Measurements from ENCODE around the gene SLC22A12.

SLC22A12 gene

DNA sequence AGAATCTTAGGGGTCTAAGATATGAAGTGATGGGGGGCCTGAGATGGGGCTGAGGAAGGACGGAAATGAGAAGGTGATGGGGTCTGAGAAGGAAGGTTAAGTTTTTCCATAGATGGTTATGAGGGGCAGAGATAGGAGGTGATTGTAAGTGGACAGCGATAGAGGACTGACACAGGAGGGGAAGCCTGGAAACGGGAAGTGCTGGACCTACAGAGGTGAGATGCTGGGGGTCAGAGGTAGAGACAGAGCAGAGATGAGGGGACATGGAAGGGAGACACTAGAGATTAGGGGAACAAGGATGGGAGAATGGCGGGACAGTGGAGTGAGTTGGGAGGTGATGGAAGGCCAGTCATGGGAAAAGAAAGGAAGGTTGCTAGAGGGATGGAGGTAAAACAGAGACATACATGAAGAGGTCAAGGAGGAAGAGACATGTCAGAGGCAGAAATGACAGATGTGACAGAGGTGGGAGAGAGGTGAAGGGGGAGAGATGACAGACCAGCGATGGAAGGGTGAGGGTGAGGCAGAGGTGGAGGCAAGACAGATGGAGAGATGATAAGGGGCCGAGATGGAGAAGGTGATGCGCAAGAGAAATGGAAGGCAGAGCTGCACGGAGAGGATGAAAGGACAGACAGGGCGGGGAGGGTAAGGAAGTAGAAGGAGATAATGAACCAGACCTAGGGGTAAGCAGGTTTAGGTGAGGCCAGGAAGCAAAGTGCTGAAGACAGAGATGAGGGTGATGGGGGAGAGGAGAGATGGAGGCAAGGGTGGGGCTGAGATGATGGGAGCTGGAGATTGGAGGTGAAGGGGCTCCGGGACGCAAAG lies 50.8 kb downstream of the SLC22A12 start:
- Histone ChIP-seq H3K27ac (ENCODE audit: poor library complexity, severe bottlenecking) (no peak overlapping the region), H3K27me3 (ENCODE audit: insufficient read depth, poor library complexity, severe bottlenecking) (peaks cover 72% of the 10 kb centered on the region), H3K4me1 (ENCODE audit: insufficient read depth, poor library complexity, severe bottlenecking) (no peaks in the 10 kb centered on the region), H3K36me3 (ENCODE audit: low read depth) (no peaks in the 10 kb centered on the region), H3K9me3 (ENCODE audit: severe bottlenecking) (no peaks in the 10 kb centered on the region), H3K4me3 (ENCODE audit: severe bottlenecking) (no peak overlapping the region)
- TF ChIP-seq, protein P1, sequence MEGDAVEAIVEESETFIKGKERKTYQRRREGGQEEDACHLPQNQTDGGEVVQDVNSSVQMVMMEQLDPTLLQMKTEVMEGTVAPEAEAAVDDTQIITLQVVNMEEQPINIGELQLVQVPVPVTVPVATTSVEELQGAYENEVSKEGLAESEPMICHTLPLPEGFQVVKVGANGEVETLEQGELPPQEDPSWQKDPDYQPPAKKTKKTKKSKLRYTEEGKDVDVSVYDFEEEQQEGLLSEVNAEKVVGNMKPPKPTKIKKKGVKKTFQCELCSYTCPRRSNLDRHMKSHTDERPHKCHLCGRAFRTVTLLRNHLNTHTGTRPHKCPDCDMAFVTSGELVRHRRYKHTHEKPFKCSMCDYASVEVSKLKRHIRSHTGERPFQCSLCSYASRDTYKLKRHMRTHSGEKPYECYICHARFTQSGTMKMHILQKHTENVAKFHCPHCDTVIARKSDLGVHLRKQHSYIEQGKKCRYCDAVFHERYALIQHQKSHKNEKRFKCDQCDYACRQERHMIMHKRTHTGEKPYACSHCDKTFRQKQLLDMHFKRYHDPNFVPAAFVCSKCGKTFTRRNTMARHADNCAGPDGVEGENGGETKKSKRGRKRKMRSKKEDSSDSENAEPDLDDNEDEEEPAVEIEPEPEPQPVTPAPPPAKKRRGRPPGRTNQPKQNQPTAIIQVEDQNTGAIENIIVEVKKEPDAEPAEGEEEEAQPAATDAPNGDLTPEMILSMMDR (IDR thresholded peaks at IDR 0.05; ENCODE audit: poor library complexity, severe bottlenecking), result no peak
- ATAC-seq (ENCODE audit: low read depth), result no peak
- no peak for DNase-seq (ENCODE audit: low spot score)

DNA sequence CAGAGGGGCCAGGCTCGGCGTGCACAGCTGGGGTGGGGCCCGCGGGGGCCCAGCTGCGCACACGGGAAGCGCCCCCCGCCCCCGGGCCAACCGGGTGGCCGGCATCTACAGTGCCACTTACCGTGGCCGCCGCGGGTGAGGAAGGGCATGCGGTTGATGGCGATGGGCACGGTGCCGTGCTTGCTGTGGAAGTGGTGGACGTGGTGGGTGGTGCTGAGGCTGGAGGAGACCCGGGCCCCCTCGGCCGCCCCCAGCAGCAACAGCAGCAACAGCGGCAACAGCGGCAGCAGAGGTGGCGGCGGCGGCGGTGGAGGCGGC lies 51.4 kb downstream of the SLC22A12 start:
- H3K27ac ChIP-seq (ENCODE audit: poor library complexity, severe bottlenecking), result no peak overlapping the region
- no peak for DNase-seq (ENCODE audit: low spot score)
- no peaks in the 10 kb centered on the region for H3K36me3 ChIP-seq (ENCODE audit: low read depth)
- no peak overlapping the region for H3K4me3 ChIP-seq (ENCODE audit: severe bottlenecking)
- H3K4me1 ChIP-seq (ENCODE audit: insufficient read depth, poor library complexity, severe bottlenecking), result no peaks in the 10 kb centered on the region
- peaks cover 72% of the 10 kb centered on the region for H3K27me3 ChIP-seq (ENCODE audit: insufficient read depth, poor library complexity, severe bottlenecking)
- no peaks in the 10 kb centered on the region for H3K9me3 ChIP-seq (ENCODE audit: severe bottlenecking)
- ATAC-seq (ENCODE audit: low read depth), result no peak
- TF ChIP-seq, protein P1 (IDR thresholded peaks at IDR 0.05; ENCODE audit: poor library complexity, severe bottlenecking), result no peak

DNA sequence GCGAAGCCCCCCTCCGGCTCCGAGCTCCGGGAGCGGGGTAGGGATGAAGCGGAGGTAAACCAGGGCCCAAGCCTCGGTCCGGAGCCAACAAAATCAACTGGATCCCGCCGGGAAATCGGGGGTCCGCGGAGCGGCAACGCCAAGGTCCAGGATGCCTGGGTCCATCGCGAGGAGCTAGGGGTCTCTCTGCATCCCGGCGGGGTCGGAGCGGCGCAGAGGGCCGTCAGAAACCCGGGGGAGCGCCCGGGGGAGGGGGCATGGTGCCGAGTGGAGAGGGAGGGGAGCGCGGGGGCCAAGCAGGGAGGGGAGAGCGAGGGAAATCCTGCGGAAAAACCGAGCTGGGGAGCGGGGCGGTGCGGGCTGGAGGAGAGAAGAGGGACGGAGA lies 51.8 kb downstream of the SLC22A12 start:
- H3K27ac ChIP-seq (ENCODE audit: poor library complexity, severe bottlenecking), result no peak overlapping the region
- H3K36me3 ChIP-seq (ENCODE audit: low read depth), result no peaks in the 10 kb centered on the region
- no peak for ATAC-seq (ENCODE audit: low read depth)
- TF ChIP-seq, protein P1 (IDR thresholded peaks at IDR 0.05; ENCODE audit: poor library complexity, severe bottlenecking), result no peak
- no peaks in the 10 kb centered on the region for H3K4me1 ChIP-seq (ENCODE audit: insufficient read depth, poor library complexity, severe bottlenecking)
- no peaks in the 10 kb centered on the region for H3K9me3 ChIP-seq (ENCODE audit: severe bottlenecking)
- no peak for DNase-seq (ENCODE audit: low spot score)
- peaks cover 68% of the 10 kb centered on the region for H3K27me3 ChIP-seq (ENCODE audit: insufficient read depth, poor library complexity, severe bottlenecking)
- no peak overlapping the region for H3K4me3 ChIP-seq (ENCODE audit: severe bottlenecking)

DNA sequence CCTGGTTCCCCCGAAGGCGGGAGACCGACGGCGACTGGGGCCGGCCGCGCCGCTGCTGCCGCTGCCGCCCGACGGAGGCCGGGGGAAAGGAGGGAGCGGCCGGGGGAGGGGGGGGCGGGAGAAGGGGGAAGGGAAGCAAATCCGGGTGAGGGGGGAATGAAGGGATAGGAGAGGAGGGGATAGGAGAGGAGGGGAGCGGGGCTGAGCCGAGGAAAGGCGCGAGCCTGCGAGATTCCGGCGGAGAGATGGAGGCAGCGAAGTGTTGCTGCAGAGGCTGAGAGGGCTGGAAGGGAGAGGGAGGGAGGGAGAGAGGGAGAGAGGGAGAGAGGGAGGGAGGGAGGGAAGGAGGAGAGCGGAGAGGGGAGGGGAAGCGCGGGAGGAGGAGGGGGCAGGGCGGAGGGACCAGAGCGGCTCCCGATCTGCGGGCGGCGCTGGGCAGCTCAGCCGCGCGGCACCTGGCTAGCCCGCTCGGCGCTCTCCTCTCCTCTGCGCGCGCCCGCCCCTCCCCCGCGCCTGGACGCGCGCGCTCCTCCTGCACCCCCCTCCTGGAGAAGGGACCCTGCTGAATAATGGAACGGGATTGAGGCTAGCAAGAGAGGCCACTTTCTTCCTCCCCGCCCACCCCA lies 52.3 kb downstream of the SLC22A12 start:
- TF ChIP-seq, protein P1 (IDR thresholded peaks at IDR 0.05; ENCODE audit: poor library complexity, severe bottlenecking), result no peak
- Histone ChIP-seq H3K9me3 (ENCODE audit: severe bottlenecking) (no peaks in the 10 kb centered on the region), H3K36me3 (ENCODE audit: low read depth) (no peaks in the 10 kb centered on the region), H3K27ac (ENCODE audit: poor library complexity, severe bottlenecking) (no peak overlapping the region), H3K27me3 (ENCODE audit: insufficient read depth, poor library complexity, severe bottlenecking) (peaks cover 62% of the 10 kb centered on the region), H3K4me1 (ENCODE audit: insufficient read depth, poor library complexity, severe bottlenecking) (no peaks in the 10 kb centered on the region), H3K4me3 (ENCODE audit: severe bottlenecking) (no peak overlapping the region)
- DNase-seq (ENCODE audit: low spot score) (no peak), ATAC-seq (ENCODE audit: low read depth) (no peak)
